ENCODE data around the gene PTPRD. TPM values are rescaled to one million over a fixed set of nuclear protein-coding genes. Genes with fewer than 3 reads are reported as not detected.

The PTPRD gene
- polyA plus RNA-seq, 12 donors: 35.0 to 104 (median 78.4) TPM; not detected in 1

DNA sequence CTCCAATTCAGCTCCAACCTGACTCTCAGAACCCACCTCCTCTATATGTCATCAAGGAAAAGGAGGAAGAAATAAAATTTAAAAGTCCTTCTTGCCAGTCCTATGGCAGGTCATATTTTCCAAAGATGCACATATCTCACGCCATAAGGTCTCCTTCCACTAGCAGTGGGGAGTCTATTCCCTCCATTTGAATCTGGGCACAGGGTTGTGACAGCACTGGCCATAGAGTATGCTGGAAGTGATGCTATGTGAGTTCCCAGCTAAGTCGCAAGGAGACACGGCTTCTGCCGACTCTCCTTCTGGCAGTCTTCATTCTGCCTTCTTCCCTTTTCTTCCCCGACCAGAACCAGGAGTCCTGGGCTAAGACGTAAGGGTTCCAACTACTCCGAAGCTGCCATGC is 1929.3 kb downstream of the PTPRD start:
- no peak for DNase-seq

DNA sequence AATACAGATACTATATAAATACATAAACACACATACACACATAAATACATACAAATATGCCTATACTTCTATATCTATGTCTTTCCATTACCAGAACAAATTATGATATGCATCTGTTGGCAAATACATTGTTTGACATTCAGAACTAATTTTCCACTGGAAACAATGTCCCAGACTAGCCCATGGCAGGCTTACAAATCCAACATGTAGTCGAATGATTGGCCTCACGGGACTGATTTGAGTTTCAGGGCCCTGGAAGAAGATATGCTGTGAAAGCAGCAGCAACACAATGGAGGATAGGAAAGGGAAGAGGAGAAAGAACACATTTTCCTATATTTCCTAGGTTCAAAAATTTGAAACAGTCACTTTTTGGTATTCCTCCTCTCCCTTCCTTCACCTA is 1932.1 kb downstream of the PTPRD start:
- DNase-seq: peak; percentile 21

DNA sequence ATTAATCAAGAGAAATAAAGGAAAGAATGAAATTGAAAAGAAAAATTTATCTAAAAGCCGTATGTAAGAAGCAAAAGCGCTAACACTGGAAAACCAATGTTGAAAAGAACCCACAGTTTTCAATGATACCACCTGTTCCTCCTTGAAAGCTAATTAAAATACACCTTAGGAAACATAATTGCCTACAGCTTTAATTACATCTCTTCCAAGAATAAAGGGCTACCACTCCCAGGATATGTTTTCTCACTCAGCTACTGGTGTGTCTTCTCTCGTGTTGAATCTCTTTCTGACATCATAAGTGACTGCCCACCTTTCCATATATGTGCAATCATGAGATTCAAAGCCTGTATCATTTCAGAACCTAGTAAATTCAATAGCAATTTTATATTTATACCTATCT is 1932.6 kb downstream of the PTPRD start:
- no peak for DNase-seq

DNA sequence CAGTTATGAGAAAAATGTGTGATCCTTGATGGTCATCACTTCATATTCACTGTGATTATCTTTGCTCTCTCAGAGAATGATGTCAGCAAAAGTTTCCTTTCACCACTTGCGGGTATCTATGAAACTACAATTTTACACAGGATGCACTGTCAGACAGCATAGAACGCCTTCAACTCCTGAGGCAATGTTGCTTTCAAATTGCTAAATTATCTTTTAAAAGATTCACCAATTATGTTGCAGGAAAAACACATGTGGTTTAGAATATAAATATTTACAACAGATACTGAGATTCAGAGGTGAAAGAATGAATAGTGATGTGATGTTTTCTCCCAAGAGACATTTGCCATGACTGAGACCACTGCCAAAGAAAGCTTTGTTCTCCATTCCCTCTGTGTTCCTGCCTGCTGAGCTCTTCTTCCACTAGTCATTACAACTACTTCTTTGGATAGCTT is 1933.4 kb downstream of the PTPRD start:
- no peak for DNase-seq

DNA sequence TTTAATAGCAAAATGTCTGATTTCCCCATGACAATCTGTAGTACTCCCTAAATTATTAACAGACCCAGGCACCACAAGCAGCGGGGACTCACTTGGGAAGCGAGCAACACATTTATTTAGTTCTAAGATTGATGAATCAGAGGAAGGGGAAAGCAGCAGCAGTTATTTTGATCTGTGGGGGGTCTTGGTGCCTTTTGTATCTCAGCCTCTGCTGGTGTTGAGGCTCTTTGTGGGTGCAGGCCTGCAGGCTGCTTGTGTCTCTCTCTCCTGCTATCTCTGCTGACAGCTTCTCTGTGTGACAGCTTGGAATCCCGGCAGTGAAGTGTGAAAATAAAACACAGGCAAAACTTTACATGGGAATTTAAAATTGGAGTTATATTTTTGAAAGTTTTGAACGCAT is 1935.1 kb downstream of the PTPRD start:
- no peak for DNase-seq

DNA sequence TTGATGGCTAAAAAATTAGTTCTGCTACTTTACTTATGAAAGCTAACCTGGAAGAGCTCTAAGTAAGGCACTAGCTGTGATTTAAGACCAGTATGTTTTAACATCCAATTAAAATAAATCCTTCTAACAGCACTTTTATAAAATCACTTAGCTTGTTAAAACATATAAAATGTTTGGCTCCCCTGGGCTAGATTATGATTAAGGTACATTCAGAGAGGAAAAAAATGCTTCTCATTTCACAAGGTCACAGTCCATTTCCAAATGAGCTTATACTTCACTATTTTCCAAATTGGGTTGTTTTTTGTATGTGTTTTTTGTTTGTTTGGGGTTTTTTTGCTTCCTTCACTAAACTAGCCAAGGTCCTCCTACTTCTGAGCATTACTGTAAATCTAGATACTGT is 1938.3 kb downstream of the PTPRD start:
- DNase-seq: no peak

DNA sequence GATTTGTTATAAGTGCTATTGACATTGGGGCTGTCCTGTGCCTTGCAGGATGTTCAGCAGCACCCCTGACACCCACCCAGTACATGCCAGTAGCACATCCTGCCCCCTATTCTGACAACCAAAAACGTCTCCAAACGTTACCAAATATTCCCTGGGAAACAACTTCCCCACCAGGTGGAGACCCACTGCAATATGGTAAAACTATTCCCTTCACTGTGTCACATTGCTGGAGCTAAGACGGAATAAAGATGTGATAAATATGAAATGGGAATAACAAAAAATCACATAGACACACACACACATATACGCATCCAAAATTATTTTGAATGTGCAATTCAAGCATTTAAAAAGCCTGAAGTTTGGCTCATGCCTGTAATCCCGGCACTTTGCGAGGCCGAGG is 1939.0 kb downstream of the PTPRD start:
- no peak for DNase-seq

DNA sequence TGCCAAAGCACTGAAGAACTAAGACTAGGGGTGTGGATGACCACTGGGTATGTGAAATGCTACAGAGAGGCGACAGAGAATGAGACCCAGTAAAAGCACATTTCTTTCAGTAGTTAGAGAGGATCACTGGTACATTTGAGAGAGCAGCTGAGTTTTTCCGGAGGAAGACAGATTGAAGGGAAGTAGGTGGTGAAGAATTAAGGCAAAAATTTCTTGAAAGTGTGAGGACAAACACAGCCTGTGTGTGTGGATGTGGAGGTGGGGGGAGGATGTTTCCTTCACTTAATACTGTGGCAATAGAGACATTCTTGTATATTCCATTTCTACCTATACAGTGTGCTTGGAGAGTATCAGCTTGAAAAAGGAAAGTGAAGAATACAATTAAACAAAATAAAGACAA is 1942.1 kb downstream of the PTPRD start:
- DNase-seq: no peak

DNA sequence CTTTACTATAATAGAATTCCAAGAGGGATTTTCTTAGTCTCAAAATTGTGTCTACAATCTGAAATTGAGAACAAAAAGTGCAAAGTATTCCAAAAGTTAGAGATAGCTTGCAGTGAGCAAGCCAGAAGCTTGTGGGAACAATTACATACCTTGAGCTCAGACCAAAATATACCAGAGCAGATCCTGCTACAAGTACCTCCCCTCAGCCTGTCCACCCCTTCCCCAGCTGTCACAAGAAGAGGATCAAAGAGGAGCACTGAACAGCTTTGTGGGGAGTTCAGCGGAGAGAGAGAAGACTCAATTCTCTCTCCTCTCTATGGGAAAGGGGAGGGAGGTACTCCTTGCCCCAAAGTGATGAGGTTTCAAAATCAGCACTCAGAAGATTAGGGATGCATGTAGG is 1944.1 kb downstream of the PTPRD start:
- no peak for DNase-seq

DNA sequence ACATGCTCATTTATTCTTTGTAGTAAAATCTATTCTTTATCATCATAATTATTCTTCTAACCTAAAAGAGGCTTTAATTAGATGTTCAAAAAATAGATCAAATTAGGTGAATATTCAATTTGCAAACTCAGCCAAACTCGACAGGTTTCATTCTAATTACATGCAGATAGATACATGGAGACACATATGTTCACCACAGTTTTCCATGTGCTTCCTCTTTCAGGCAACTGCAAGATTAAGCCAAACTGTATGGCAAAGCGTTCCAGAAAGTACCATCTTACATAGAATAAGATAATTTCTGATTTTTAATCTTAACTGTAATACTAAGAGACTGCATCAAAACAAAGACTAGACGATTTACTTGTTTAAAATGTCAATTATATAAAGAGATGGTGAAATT is 1944.6 kb downstream of the PTPRD start:
- no peak for DNase-seq

DNA sequence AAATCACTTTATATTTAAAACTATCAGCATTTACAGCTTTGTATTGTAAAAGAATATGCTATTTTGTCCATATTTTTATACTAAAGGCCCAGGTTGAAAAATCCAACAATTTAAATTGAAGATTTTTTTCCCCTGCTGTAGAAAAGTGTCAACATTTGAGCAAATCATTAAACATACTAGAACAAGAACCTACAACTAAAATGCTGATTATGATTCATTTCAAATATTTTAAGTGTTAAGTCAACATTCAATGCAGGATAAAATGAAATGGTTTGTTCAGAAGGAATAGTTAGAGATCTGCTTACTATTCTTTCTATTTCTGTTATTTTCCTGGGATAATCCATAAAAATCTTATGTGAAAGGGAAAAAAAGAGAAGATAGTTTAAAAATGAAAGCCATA is 1946.7 kb downstream of the PTPRD start:
- no peak for DNase-seq

DNA sequence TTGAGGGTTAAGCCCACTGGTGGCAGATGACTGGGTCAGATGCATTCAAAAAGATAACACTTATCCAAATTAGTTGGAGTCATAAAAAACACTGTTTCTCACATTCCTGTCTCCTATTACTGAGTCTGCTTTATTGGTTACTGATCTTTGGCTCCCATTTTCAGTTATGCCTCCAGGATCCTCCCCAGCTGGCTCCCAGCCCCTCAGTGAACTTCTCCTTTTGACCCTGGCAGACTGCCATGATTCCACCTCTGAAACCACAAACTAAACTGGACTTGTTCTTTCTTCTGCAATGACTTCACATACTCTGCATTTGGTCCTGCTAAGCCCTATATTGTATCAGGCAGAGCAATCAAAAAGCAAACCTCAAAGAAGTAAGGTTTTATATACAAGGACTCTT is 1952.4 kb downstream of the PTPRD start:
- DNase-seq: peak; percentile 78

DNA sequence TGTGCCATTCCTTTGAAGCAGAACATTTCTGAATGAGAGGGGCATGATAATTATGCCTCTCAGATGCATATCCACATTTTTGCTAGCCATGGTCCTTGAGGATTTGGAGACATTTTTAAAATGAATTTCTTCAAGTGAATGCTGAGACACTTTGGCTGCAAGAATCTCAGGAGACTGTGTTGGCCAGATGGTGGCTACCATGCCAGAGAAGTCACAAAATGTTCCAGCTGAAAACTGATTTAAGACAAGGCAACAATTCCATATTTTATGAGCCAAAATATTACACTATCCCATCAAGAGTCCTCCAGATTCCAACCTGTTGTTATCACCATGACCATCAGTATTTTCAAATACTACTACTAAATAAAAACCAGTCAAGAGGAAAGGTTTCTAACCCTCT is 1953.7 kb downstream of the PTPRD start:
- DNase-seq: no peak

DNA sequence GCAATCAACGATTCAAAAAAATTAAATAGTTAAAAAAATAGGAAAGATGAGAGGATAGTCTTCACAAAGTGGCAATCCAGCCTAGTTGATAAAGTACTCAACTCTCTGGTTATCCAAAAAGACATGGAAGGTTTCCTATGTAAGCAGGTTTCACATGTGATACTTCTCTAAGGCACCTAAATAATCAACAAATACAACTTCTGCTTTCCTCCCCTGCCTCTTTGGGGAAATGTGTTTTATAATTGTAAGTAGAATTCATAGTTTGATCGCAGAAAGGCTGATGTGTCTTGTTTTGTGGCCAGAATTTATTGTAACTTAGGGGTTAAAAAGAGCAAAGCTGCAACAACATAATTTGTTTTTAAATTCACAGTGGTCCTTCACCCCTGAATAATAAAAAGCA is 1957.7 kb downstream of the PTPRD start:
- no peak for DNase-seq

DNA sequence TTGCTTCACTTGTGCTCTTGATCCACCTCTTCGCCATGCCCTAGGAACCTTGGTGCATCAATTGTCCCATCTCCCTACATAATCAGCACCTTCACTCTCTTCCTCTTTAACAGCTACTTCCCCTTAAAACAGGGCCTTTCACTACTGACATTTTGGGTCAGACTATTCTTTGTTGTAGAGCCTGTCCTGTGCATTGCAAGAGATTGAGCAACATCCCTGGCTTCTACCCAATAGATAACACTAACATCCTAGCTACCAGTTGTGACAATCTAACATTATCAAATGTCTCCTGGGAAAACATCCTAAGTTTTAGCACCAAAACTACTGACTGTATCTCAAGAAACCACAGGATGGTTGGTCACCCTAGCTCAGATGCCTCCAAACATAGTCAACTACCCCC is 1958.9 kb downstream of the PTPRD start:
- no peak for DNase-seq

DNA sequence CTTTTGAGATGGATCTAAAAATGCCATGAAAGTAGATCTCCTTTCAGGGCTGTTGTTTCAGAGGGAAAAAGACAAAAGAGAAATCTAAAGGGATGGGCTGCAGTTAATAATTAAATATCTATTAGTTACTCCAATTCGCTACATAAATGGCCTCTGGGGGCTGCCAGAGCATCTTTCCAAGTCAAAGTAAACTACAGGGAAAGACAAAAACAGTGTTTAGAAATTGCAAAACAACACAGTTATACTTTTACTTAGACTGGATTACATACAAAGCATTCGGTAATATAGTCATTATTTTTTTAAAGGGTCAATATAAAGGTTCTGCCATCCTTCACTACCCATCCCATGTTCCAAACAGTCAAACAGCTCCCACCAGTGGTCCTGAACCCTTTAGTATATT is 1959.7 kb downstream of the PTPRD start:
- no peak for DNase-seq

DNA sequence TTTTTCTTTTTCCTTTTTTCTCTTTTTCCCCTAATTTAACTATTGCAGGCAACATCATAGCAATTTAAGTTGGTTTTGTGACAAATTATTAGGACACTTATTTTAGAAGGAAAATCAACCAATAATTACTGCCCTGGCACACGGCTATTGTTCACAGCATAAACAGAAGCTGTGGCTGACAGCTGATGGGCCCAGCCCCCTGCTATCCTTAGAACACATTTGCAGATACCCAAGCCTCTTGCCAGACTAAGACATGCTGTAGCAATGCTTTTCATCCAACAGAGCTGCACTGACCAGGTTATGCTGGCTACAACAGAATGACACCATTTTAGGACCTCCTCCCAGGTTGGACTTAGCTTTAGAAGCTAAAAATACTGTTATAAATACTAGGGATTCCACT is 1960.5 kb downstream of the PTPRD start:
- peak; percentile 25 for DNase-seq

DNA sequence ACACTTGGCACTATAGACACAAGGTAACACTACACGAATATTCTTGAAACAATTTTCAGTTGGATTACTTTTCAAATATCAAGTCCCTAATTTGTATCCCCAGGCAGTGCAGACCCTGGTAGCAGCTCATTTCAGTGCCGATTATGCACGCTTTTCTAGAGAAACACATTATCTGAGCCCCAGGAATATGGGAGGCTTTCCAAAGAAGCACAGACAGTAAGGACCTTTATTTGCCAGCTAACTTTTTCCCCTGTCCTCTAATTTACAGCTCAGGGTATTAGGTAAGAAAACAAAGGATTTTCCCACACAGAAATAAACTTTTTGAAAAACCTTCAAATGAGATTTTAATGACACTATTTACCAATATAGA is 1961.0 kb downstream of the PTPRD start:
- peak; percentile 19 for DNase-seq

DNA sequence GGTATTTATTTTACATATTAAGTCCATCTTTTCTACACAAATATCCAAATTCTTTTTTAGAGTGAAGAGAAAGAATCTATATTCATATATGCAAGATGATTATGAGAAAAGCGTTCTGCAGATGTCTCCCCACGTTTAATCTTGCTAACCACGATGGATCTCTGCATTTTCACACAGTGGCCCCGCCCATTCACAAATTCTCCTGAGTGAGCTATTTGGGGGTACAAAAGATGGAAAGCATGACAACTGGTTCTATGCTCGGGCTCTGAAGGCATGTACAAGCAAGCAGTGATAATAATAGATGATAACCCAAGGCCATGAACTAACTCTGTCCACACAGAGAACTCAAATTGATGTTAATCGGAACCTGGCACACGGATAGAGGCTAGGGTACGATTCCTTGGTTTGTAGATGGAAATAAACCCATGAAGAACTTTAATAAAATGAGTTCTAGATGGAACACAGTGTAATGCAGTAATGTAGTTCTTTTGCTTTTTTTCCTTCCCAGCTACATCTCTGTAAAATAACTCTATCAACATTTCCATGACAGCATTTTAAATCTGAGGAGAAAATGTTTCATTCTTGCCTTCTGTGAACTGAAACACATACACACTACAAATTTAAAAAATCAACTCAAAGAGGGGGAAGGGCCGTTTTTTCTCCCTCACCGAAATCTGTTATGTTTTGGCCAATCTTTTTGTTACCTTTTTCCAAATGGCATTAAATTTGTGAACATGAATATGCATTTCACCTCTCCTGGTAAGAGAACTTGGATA is 1961.5 kb downstream of the PTPRD start:
- DNase-seq: peak; percentile 27

DNA sequence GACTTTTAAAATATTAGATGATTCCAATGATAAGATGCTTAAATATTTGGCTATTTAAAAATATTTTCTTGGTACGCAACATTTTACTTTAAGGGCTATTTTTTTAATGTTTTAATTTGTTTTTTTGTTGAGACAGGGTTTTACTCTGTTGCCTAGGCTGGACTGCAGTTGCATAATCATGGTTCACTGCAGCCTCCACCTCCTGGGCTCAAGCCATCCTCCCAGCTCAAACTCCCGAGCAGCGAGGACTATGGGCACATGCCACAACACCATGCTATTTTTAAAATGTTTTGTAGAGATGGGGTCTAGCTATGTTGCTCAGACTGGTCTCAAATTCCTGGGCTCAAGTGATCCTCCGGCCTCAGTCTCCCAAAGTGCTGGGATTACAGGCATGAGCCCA is 1963.0 kb downstream of the PTPRD start:
- no peak for DNase-seq

DNA sequence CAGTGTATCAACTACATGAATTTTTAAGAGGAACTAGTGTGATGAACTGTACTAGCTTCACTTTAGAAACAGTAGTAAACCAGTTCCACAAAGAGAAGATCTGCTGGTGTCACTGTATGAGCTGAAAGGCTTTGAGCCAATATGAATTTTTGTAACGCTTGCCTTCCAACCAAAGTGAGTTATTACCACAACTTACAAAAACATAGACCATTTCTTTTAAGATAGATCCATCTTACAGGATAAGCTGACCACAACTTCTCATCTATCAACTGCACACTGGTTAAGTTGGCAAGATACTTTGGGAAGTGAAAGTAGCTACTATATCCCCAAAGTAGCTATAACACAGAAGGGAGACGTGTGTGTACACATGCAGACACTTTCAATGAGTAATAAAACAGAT is 1963.6 kb downstream of the PTPRD start:
- DNase-seq: no peak

DNA sequence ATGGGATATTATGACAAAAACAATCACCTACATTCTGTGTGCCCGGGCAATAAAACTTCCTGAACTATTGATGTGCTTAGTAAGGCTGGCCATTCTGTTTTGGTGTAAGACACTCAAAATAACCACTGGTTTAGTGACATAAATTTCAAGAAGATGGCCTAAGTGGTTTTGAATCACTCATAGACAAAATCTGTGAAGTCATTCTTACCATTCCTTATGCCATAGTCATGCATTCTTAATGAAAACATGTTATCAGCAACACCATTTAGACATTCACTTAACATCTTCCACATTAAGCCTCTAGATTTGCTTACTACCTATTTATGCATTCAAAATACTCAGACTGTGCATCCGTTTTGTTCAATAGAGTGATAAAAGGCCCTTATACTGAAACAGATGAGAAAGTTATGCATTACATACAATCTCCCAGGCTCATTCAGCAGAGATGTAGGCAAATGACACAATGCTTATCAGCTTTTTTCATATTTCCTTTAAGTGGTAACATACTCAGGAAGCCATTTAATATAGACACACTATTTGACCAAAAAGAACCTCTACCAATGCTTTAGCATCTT is 1964.4 kb downstream of the PTPRD start:
- no peak for DNase-seq

DNA sequence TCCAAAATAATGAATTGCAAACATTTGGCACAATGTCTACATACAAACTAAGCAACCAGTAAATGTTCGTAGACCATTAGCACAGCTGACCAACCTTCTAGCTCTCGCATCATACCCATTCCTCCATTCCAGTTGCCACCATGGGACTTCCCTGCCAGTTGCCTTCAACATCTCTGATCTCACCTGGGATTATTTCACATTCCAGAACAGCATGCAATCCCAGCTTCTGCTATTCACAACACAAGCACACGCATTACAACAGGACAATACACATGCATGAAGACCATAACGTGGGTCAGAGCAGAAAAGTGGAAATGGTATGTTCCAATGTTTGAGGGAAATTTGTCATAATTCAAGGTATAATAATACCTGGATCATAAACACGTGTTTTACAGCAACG is 1965.0 kb downstream of the PTPRD start:
- no peak for DNase-seq

DNA sequence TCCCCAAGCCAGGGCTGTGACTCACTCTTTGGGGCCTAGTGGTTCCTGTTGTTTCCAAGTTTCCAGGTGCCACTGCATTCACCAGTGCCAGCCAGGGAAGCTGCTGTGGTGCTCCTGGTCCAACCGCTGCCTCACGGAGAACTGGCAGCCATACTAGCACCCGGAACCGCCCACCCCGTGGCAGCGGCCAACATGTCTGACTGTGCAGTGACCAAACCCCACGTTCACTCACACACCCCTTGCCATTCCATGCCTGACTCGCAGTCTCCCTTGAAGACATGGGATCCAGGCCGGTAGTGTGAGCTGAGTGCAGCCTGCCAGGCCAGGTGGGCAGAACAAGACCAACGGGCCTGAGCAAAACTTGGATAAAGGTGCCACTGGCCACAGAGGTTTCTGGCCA is 1968.2 kb downstream of the PTPRD start:
- no peak for DNase-seq

Data from muscle of arm (tissue), 12 donors.